Measurements from ENCODE around the gene RASGEF1C.
"Not testable (repeated sequence)": the region's sequence is repeated elsewhere in the genome, so short reads cannot be mapped to it uniquely, and the experiment has no call there.

Gene RASGEF1C

DNA sequence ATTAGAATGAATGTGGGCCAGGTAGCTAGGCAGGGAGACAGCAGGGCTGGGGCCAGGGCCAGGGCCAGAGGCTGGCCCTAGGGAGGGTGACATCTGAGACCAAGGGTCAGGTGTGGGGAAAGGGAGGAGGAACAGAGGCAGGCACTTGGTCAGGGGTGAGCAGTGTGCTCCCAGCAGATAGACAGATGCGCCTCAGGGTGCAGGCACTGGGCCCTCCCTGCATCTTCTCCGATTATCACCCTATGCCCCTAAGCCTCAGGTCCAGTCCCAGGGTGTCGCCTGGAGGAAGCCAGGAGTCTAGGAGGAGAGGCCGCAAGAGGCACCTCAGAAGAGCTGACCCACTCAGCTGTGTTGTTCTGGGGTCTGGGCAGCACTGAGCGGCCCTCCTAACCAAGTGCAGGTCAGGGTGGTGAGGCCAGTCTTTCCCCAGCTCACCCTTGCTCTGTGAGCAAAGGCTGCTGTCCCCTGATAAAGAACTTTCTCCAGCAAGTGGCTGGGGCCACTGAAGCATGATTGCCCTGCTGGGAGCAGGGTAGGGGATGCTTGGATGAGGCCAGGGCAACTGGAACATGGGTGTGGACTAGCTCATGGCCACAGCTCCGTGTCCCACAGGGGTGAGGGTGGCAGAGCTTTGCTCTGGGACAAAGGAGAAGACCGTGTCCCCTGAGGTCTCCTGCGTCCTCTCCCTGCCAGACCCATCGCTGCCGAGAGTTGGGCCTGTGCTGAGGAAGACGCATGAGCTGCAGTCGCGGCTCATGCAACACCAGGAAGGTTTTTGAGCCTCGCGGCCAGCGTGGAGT is 2.1 kb upstream of the RASGEF1C start:
- DNase-seq, result no peak

DNA sequence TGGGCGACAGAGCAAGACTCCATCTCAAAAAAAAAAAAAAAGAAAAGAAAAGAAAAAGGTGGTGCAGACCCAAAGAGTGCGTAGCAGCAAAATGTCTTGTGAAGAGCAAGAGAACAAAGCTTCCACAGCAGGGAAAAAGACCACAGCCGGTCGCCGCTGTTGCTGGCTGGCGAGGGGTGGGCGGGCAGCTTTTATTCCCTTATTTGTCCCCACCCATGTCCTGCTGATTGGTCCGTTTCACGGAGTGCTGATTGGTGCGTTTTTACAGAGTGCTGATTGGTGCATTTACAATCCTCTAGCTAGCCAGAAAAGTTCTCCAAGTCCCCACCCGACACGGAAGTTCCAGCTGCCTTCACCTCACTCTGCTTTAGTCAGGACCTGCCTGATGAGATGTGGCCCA is 1.1 kb upstream of the RASGEF1C start:
- DNase-seq, result not testable (repeated sequence)

DNA sequence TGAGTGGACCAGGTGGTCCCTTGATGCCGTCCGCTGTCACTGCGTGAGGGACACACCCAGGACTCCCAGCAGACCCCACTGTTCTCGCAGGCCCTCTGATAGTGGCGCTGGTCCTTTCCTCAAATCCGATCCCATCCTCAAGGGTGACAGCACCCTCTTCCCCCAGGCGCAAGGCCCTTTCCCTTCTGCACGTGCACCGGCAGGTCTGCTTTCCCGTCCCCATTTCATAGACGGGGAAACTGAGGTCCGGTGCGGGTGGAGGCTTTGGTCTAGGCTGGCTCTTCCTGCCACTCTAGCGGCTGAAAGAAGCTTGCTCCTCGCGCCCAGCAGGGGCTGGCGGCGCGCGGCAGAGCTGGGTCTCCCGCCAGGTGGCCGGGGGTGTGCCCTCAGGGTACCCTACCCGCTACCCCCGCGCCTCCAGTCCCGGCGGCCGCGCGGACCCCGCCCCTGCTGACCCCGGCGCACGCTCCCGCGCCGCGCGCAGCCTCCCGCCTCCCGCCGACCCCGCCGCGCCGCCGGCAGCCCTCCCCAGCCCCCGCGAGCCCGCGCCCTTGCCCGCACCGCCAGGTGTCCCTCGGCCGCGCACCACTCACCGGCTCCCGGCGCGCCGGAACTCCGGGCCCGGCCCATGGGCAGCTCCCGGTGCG is 453 bp downstream of the RASGEF1C start:
- DNase-seq, result no peak

- no peak for DNase-seq
Observed at GRCh38 chr5:180208038-180208434, 975 bp downstream of the RASGEF1C start.

- no peak for DNase-seq
Observed at GRCh38 chr5:180207593-180207992, 1.4 kb downstream of the RASGEF1C start.

- no peak for DNase-seq
Observed at GRCh38 chr5:180206993-180207392, 2.0 kb downstream of the RASGEF1C start.

GRCh38 chr5:180205916-180206315 is 3.1 kb downstream of the RASGEF1C start:
- no peak for DNase-seq

GRCh38 chr5:180204276-180204819 is 4.7 kb downstream of the RASGEF1C start:
- no peak for DNase-seq

DNA sequence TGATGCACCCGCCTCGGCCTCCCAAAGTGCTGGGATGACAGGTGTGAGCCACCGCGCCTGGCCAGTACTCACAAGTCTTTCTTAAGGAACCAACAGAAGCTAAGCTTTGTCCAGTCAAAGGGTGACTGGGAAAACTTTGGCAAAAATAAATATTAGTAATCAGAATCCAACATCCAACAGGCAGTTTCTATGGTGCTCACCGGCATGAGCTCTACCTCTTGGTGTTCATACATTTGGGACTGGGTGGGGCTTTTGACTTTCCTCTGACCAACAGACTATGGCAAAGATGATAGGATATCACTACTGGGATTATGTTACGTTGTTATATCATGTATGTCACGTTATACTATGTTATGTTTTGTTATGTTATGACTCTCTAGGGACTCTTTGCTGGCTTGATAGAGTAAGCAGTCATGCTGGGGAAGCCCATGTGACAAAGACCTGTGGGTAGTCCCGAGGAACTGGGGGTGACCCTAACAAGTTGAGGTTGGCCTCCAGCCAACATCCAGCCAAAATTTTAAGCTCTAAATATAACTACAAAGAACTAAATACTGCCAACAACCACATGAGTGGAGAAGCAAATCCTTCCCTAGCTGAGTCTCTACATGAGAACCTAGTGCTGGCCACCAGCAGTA is 6.0 kb downstream of the RASGEF1C start:
- no peak for DNase-seq

- DNase-seq, result no peak
Observed at GRCh38 chr5:180201051-180201987, 7.7 kb downstream of the RASGEF1C start.

GRCh38 chr5:180199390-180199789 is 9.6 kb downstream of the RASGEF1C start:
- DNase-seq, result no peak

GRCh38 chr5:180198208-180198607 is 10.8 kb downstream of the RASGEF1C start:
- no peak for DNase-seq

DNA sequence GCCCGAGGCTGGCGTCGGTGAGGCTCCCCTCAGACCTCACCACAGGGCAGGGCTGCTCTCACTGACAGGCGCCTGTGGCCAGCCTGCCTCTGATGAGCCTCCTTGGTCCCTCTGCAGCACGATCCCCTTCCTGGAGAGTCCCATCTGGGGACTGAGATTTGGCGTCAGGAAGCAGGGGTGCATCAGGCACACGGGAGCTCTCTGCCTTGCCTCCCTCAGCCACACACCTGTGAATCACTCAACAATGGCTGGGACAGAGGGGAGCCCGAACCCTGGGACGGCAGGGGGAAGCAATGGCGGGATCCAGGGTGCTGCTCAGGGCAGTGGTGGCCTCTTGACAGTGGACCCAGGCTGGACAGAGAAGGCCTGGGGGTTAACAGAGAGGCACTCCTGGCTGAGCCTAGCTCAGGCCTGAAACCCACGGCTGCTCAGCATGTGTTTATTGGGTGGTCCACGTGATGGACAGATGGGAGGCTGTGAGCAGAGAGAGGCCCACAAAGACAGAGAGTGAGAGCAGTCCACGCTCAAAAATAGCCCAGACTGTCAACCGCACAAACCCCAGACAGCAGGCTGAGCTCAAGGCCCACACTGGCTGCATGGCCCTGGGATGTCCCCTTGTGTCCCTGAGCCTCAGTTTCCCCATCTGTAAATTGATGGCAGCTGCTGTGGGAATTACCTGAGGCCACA is 11.9 kb downstream of the RASGEF1C start:
- no peak for DNase-seq

DNA sequence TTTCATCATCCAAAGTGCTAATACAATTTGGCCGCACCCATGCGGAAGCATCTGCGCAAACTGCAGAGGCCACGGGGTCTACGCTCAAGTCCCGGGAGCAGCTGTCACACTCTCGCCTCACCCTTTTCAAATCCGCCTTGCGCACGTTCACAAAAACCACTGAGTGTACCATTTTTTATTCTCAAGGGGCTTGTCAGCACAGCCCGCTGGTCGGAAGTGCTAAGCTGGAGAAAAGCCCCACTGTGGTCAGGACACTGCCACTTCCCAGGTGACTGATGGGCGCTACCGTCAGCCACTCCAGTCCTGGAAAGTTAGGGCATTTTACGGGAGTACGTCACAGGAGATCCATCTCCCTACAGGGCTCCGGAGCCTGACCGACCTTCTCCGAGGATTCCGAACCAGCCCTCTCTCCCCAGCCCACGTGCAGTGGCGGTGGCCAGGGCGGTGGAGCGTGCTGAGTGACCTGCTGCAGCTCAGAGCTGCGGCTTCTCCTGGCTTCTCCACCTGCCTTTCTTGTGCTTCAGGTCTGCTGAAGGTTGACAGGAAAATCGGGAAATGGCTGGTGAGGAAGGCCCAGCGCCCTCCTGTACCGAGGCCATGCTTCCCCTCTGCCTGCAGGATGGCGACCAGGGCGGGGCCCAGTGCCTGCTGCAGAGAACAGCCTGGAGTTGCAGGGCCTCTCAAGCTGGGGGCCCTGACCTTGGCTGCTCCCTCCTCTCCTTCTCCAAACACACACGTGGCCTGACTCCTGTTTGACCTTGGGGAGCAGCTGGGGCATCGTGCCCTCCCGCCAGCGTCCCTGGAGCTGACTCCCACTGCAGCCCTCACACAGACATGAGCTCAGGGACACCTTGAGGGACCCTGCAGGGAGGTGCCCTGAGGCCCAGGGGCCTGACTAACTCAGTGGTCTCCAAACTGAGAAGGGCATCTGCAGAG is 14.3 kb downstream of the RASGEF1C start:
- DNase-seq, result no peak

GRCh38 chr5:180193749-180194375 is 15.1 kb downstream of the RASGEF1C start:
- no peak for DNase-seq

- no peak for DNase-seq
Observed at GRCh38 chr5:180191716-180192115, 17.3 kb downstream of the RASGEF1C start.

- no peak for DNase-seq
Observed at GRCh38 chr5:180187767-180188166, 21.2 kb downstream of the RASGEF1C start.

- DNase-seq, result no peak
Observed at GRCh38 chr5:180180846-180181245, 28.2 kb downstream of the RASGEF1C start.

DNA sequence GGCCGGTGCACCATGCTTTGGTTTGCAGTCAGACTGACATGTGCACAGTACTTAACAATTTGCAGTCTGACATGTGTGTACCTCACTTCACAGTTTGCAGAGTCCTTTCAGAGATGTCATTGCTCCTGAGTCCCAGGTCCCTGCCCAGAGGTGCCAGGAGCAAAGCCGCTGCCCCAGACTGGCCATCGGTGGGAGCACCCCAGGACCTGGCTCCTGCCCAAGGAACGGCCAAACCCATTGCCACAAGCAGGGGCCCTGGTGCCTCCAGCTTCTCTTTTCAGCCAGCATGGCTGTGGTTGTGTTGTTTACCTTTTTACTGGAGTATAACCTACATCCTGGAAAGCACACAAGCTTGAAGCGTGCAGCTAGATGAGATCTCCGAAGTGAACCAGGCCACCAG is 28.6 kb downstream of the RASGEF1C start:
- no peak for DNase-seq
